Neural progenitor cell (in vitro differentiated cells): ENCODE data around the gene CCDC51.

Experiments
- CTCF ChIP-seq: fragments of 200-600 bp; sonication (generic); IDR thresholded peaks from 2 replicates; pipeline ENCODE4 v1.5.1; 2017; ENCODE audit warnings: antibody characterized with exemption, mild to moderate bottlenecking
- EZH2phosphoT487 ChIP-seq: fragments of 200-600 bp; sonication (generic); IDR thresholded peaks from 2 replicates; pipeline ENCODE4 v1.6.1; 2017; ENCODE audit warnings: antibody characterized with exemption

- no peak for TF ChIP-seq CTCF
- TF ChIP-seq EZH2phosphoT487 = no peak
These were observed 33.9 kb downstream of the CCDC51 start for GRCh38 chr3:48405971-48406370.
